ENCODE data around the gene GNAZ. TPM values are rescaled to one million over a fixed set of nuclear protein-coding genes. Genes with fewer than 3 reads are reported as not detected.

GNAZ gene
- total and polyA plus RNA-seq, 12 donors: 3.0 to 70.8 (median 9.4) TPM

DNA sequence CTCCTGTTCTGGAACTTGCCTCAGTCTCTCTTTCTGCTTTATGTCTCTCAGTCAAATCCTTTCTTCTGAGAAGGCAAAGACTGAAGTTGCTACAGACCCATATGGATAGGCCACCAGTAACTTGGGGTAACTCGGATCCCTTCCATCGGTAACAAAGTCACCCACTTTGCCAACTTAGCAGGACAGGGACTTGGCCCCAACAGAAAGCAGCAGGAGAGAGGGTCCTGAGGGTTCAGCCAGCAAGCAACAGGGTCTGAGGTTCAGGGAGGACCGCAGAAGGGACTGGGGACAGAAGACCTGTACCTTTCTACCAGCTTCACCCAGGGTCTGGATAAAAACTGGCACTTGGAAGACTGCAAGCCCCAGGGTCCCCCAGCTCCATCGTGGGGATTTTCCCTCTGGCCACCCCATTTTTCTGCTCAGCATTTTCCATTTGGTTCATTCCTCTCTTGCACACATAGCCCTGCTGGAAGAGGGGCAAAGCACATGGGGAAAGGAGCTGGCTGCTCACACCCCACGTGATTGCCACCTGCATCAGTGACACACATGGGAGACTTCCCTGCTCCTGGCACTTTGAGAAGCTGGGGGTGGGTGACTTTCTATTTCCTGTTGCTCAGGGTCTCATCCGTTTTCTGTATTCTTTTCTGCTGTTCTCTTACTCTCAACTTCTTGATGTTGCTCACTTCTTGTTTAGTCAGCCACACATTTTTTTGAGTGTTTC, 34.6 kb upstream of the GNAZ start:
- H3K36me3 ChIP-seq (replicated peaks in 1 of 2): no peaks in the 10 kb centered on the region
- TF ChIP-seq, protein P1, sequence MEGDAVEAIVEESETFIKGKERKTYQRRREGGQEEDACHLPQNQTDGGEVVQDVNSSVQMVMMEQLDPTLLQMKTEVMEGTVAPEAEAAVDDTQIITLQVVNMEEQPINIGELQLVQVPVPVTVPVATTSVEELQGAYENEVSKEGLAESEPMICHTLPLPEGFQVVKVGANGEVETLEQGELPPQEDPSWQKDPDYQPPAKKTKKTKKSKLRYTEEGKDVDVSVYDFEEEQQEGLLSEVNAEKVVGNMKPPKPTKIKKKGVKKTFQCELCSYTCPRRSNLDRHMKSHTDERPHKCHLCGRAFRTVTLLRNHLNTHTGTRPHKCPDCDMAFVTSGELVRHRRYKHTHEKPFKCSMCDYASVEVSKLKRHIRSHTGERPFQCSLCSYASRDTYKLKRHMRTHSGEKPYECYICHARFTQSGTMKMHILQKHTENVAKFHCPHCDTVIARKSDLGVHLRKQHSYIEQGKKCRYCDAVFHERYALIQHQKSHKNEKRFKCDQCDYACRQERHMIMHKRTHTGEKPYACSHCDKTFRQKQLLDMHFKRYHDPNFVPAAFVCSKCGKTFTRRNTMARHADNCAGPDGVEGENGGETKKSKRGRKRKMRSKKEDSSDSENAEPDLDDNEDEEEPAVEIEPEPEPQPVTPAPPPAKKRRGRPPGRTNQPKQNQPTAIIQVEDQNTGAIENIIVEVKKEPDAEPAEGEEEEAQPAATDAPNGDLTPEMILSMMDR (IDR thresholded peaks at IDR 0.05): no peak
- no peak for TF ChIP-seq POLR2A (IDR thresholded peaks at IDR 0.05)
- H3K27ac ChIP-seq: no peak overlapping the region
- no peaks in the 10 kb centered on the region for H3K27me3 ChIP-seq
- DNase-seq: no peak
- H3K4me1 ChIP-seq (replicated peaks in 1 of 2): peaks cover 0 to 7% of the 10 kb centered on the region in 2 donors
- H3K4me3 ChIP-seq: no peak overlapping the region
- intact Hi-C loops (cut with DNase I): no loop called here
- no peaks in the 10 kb centered on the region for H3K9me3 ChIP-seq (replicated peaks in 1 of 3)
- 86 to 94% (median 87%) methylated on average over 6 of the region's 6 CpGs for WGBS, 4 donors

- WGBS, 4 donors: 45 to 67% (median 52%) methylated on average over 6 of the region's 6 CpGs
- no peaks in the 10 kb centered on the region for H3K9me3 ChIP-seq (replicated peaks in 1 of 3)
- H3K27ac ChIP-seq: no peak overlapping the region
- H3K27me3 ChIP-seq: no peaks in the 10 kb centered on the region
- no peaks in the 10 kb centered on the region for H3K36me3 ChIP-seq (replicated peaks in 1 of 2)
- peaks cover 0 to 7% of the 10 kb centered on the region in 2 donors for H3K4me1 ChIP-seq (replicated peaks in 1 of 2)
- DNase-seq: peak; percentile 32 to 74 (median 69)
- H3K4me3 ChIP-seq: no peak overlapping the region
- intact Hi-C loops (cut with DNase I): no loop called here
- no peak for TF ChIP-seq POLR2A (IDR thresholded peaks at IDR 0.05)
- TF ChIP-seq, protein P1 (IDR thresholded peaks at IDR 0.05): no peak
Measured at GRCh38 chr22:23036684-23037428, 33.5 kb upstream of the GNAZ start.

DNA sequence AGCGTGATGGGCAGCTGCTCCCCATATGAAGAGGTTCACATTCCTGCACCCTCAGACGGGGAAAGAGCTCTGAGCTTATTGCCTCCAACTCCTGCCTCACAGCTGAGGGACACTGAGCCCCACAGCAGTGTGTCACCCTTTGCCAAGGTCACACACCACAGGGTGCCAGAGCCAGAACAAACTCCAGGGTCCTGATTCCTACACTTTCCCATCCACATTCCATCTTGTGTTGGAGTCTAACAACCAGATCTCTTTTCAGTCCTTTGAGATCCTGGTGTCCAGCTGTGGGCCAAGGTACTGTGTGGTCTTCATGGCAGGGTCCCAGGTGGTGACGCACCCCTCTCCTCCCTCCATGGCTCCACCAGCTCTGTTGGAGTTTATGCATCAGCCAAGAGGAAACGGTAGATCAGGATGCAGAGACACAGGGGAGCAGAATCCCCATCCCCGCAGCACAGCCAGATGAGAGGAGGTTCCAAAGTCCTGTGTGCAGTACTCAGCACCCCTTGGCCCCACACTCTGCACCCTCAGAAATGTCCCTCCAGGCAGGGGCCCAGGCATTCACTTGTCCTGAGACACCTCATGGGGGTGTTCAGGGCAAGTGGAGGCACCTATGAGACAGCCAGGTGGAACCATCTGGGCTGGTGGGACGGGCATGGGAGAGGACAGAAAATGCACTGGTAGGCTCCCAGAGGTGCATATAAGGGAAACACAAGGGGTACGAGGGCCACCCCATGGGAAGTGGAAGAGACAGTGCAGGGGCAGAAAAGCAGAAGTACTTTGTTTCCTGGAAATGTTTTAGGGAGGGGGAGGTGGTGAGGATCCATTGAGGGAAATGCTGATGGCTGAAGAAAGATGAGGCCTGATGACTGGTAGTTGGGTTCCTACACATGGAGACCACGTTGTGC, 32.6 kb upstream of the GNAZ start:
- Histone ChIP-seq H3K4me1 (replicated peaks in 1 of 2) (peaks cover 0 to 7% of the 10 kb centered on the region in 2 donors), H3K9me3 (replicated peaks in 1 of 3) (peaks cover 0 to 3% (median 0%) of the 10 kb centered on the region in 3 donors), H3K36me3 (replicated peaks in 1 of 2) (no peaks in the 10 kb centered on the region), H3K4me3 (no peak overlapping the region), H3K27me3 (no peaks in the 10 kb centered on the region), H3K27ac (no peak overlapping the region)
- DNase-seq: no peak
- no peak for TF ChIP-seq POLR2A (IDR thresholded peaks at IDR 0.05)
- TF ChIP-seq, protein P1 (IDR thresholded peaks at IDR 0.05): no peak
- intact Hi-C loops (cut with DNase I): no loop called here
- 83 to 93% (median 87%) methylated on average over 8 of the region's 8 CpGs for WGBS, 4 donors

- DNase-seq: no peak
- TF ChIP-seq, protein P1 (IDR thresholded peaks at IDR 0.05): no peak
- TF ChIP-seq POLR2A (IDR thresholded peaks at IDR 0.05): no peak
- Histone ChIP-seq H3K4me3 (no peak overlapping the region), H3K9me3 (replicated peaks in 1 of 3) (peaks cover 0 to 6% (median 0%) of the 10 kb centered on the region in 3 donors), H3K4me1 (replicated peaks in 1 of 2) (peaks cover 0 to 7% of the 10 kb centered on the region in 2 donors), H3K27me3 (no peaks in the 10 kb centered on the region), H3K27ac (no peak overlapping the region), H3K36me3 (replicated peaks in 1 of 2) (no peaks in the 10 kb centered on the region)
- intact Hi-C loops (cut with DNase I): no loop called here
- 89 to 97% (median 96%) methylated on average over 6 of the region's 6 CpGs for WGBS, 4 donors
Measured at GRCh38 chr22:23038334-23038642, 32.0 kb upstream of the GNAZ start.
